ENCODE results near the gene UHRF1. TPM values are rescaled to one million over a fixed set of nuclear protein-coding genes. Genes with fewer than 3 reads are reported as not detected.

The UHRF1 gene
- total RNA-seq, 1 experiment from 2014 or later = 53.6 TPM

GRCh38 chr19:4930664-4931063 lies 21.4 kb downstream of the UHRF1 start:
- intact Hi-C loops (cut with micrococcal nuclease; ENCODE audit: unreplicated experiment) = no loop called here
- no TSS peak for BruUV-seq (replicated peaks)
- ATAC-seq = no peak; the same call in 1 of the 2 replicates
- Histone ChIP-seq H3K9me3 (ENCODE audit: control insufficient read depth, insufficient read depth, low read depth, low read length) (no peaks in the 10 kb centered on the region), H3K4me1 (ENCODE audit: control insufficient read depth, insufficient read depth, low read length) (no peaks in the 10 kb centered on the region), H3K27ac (ENCODE audit: low read length) (no peak overlapping the region), H3K4me3 (ENCODE audit: low read depth in 2 of 2, low read length in 2 of 2) (no peak overlapping the region), H3K27me3 (ENCODE audit: control insufficient read depth, insufficient read depth, low read length) (no peaks in the 10 kb centered on the region), H3K36me3 (ENCODE audit: control insufficient read depth, insufficient read depth, low read length) (no peaks in the 10 kb centered on the region)
- POLR2A ChIA-PET = no interaction called here
- DNase-seq (ENCODE audit: low read depth, low spot score) = no peak
- TF ChIP-seq SIN3A (IDR thresholded peaks at IDR 0.05; ENCODE audit: borderline replicate concordance, insufficient read depth, low read depth, low read length) (no peak), TCF7L2 (IDR thresholded peaks at IDR 0.05; ENCODE audit: low read depth, low read length) (no peak), POLR2AphosphoS5 (IDR thresholded peaks at IDR 0.05; ENCODE audit: low read depth, low read length) (no peak), REST (IDR thresholded peaks at IDR 0.05; ENCODE audit: insufficient read depth in 1 of 2, low read depth in 2 of 2, low read length in 1 of 2) (no peak), CTCF (IDR thresholded peaks at IDR 0.05) (no peak)
- CTCF ChIA-PET = no interaction called here
- in situ Hi-C loops (cut with HindIII; ENCODE audit: low pct_unique_long_range_greater_than_20kb, low sequenced_read_pairs) = no loop called here

GRCh38 chr19:4932711-4933110 lies 23.4 kb downstream of the UHRF1 start:
- Histone ChIP-seq H3K27ac (ENCODE audit: low read length) (no peak overlapping the region), H3K27me3 (ENCODE audit: control insufficient read depth, insufficient read depth, low read length) (no peaks in the 10 kb centered on the region), H3K4me3 (ENCODE audit: low read depth in 2 of 2, low read length in 2 of 2) (no peak overlapping the region), H3K36me3 (ENCODE audit: control insufficient read depth, insufficient read depth, low read length) (no peaks in the 10 kb centered on the region), H3K4me1 (ENCODE audit: control insufficient read depth, insufficient read depth, low read length) (no peaks in the 10 kb centered on the region), H3K9me3 (ENCODE audit: control insufficient read depth, insufficient read depth, low read depth, low read length) (no peaks in the 10 kb centered on the region)
- intact Hi-C loops (cut with micrococcal nuclease; ENCODE audit: unreplicated experiment) (no loop called here), in situ Hi-C loops (cut with HindIII; ENCODE audit: low pct_unique_long_range_greater_than_20kb, low sequenced_read_pairs) (no loop called here)
- CTCF ChIA-PET = no interaction called here
- no peak for DNase-seq (ENCODE audit: low read depth, low spot score)
- ATAC-seq = no peak
- POLR2A ChIA-PET = no interaction called here
- BruUV-seq (replicated peaks) = no TSS peak
- TF ChIP-seq TCF7L2 (IDR thresholded peaks at IDR 0.05; ENCODE audit: low read depth, low read length) = no peak
- no peak for TF ChIP-seq SIN3A (IDR thresholded peaks at IDR 0.05; ENCODE audit: borderline replicate concordance, insufficient read depth, low read depth, low read length)
- no peak for TF ChIP-seq CTCF (IDR thresholded peaks at IDR 0.05)
- TF ChIP-seq REST (IDR thresholded peaks at IDR 0.05; ENCODE audit: insufficient read depth in 1 of 2, low read depth in 2 of 2, low read length in 1 of 2) = no peak
- TF ChIP-seq POLR2AphosphoS5 (IDR thresholded peaks at IDR 0.05; ENCODE audit: low read depth, low read length) = no peak
